Central memory CD4-positive, alpha-beta T cell (primary cell): ENCODE measurements around the gene CXorf38.

ENCODE experiments used
- DNase-seq: peaks from one replicate; pipeline ENCODE4 v3.0.0; 2022
- total RNA-seq, 3 experiments: gene quantifications; one replicate each; lab custom pipeline; 2026; lab: John Stamatoyannopoulos, UW

Gene CXorf38
- total RNA-seq, result 40.7 to 76.1 (median 48.2) reads per million in 3 experiments

- DNase-seq, result peak; percentile 95
Measured at GRCh38 chrX:40647307-40648197, at the start of gene CXorf38. TSS of gene CXorf38 (minus strand) at chrX:40647561. CDS start at chrX:40647520, 41 bp downstream.

- DNase-seq, result no peak
Measured at GRCh38 chrX:40694802-40695201, 47.4 kb upstream of the CXorf38 start.

- no peak for DNase-seq
Measured at GRCh38 chrX:40688929-40689328, 41.6 kb upstream of the CXorf38 start.

GRCh38 chrX:40687169-40687568, 39.8 kb upstream of the CXorf38 start:
- DNase-seq, result no peak

- DNase-seq, result no peak
Measured at GRCh38 chrX:40685362-40685918, 38.1 kb upstream of the CXorf38 start.

- no peak for DNase-seq
Measured at GRCh38 chrX:40684092-40684491, 36.7 kb upstream of the CXorf38 start.

GRCh38 chrX:40683245-40683644, 35.9 kb upstream of the CXorf38 start:
- DNase-seq, result no peak

GRCh38 chrX:40671126-40671525, 23.8 kb upstream of the CXorf38 start:
- no peak for DNase-seq

GRCh38 chrX:40663880-40664630, 16.7 kb upstream of the CXorf38 start:
- DNase-seq, result no peak

GRCh38 chrX:40663078-40663740, 15.8 kb upstream of the CXorf38 start:
- DNase-seq, result no peak

GRCh38 chrX:40661489-40661888, 14.1 kb upstream of the CXorf38 start:
- DNase-seq, result no peak

GRCh38 chrX:40660381-40660780, 13.0 kb upstream of the CXorf38 start:
- DNase-seq, result no peak

GRCh38 chrX:40653535-40653934, 6.2 kb upstream of the CXorf38 start:
- no peak for DNase-seq

- DNase-seq, result no peak
Measured at GRCh38 chrX:40652664-40653063, 5.3 kb upstream of the CXorf38 start.

GRCh38 chrX:40651620-40652223, 4.4 kb upstream of the CXorf38 start:
- peak; percentile 73 for DNase-seq

- DNase-seq, result peak; percentile 22
Measured at GRCh38 chrX:40646489-40647306, 663 bp downstream of the CXorf38 start.

GRCh38 chrX:40644821-40645358, 2.5 kb downstream of the CXorf38 start:
- peak; percentile 69 for DNase-seq

- no peak for DNase-seq
Measured at GRCh38 chrX:40644176-40644575, 3.2 kb downstream of the CXorf38 start.

- no peak for DNase-seq
Measured at GRCh38 chrX:40637687-40638086, 9.7 kb downstream of the CXorf38 start.

- DNase-seq, result no peak
Measured at GRCh38 chrX:40632199-40632598, 15.2 kb downstream of the CXorf38 start.

- no peak for DNase-seq
Measured at GRCh38 chrX:40628506-40628905, 18.9 kb downstream of the CXorf38 start.
